ENCODE data around the gene GPR15.

The GPR15 gene

DNA sequence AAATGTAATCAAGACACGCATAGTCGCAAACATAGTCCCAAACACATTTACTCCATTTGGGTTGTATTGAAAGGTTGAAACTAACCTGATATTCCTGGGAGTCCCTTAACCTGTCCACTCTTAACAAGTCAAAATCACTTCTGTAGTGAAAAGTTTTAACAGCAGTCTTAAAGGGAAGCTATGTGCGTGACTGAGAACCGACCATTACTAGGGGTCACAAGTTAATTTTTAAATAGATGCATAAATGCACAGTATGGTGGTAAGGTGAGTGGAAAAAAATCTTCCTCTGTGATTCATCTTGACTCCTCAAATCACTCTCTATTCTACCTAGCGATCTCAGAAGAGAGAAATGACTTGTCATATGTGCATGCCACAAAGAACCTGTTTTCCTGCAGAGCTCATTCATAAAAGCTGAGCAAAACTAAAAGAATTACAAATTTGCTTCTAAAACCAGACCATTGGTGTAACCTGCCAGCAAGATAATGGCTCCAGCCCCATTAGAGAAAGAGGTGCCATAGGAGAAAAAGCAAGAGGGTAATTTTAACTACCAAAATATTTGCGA lies 4.8 kb downstream of the GPR15 start:
- no peak overlapping the region for H3K27ac ChIP-seq (ENCODE audit: low read length)
- H3K4me3 ChIP-seq (ENCODE audit: low read length): no peak overlapping the region

DNA sequence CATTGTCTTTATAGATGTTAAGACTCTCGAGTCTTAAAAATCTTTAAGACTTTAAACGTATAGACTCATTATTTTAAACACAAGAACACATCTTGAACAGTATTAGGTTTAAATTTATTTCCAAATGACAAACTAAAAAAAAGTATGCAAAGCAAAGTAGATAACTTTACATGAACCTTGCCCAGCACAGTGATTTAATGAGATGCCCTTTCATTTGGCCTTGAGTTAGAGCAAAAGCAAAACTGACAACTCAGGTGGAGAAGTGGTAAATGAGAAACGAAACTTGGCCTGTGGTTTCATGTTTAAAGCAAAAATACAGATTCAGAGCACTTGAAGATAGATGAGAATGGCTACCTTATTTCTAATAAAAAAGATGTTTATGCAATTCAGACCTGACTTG lies 8.6 kb downstream of the GPR15 start:
- no peaks in the 10 kb centered on the region for H3K9me2 ChIP-seq (replicated peaks; ENCODE audit: insufficient read depth, low read length)
- no peaks in the 10 kb centered on the region for H3K36me3 ChIP-seq (replicated peaks; ENCODE audit: insufficient read depth, low read length)
- H3K9me3 ChIP-seq (replicated peaks; ENCODE audit: insufficient read depth, low read length): no peaks in the 10 kb centered on the region
- no peaks in the 10 kb centered on the region for H3K27me3 ChIP-seq (replicated peaks; ENCODE audit: insufficient read depth, low read length)
- peaks cover 16% of the 10 kb centered on the region for H3K4me1 ChIP-seq (ENCODE audit: low read length)
- TF ChIP-seq EZH2phosphoT487 (IDR thresholded peaks at IDR 0.05; ENCODE audit: low read length) (no peak), EZH2 (optimal IDR thresholded peaks at IDR 0.05; ENCODE audit: low read depth, low read length) (no peak)
- TF ChIP-seq, protein P1, sequence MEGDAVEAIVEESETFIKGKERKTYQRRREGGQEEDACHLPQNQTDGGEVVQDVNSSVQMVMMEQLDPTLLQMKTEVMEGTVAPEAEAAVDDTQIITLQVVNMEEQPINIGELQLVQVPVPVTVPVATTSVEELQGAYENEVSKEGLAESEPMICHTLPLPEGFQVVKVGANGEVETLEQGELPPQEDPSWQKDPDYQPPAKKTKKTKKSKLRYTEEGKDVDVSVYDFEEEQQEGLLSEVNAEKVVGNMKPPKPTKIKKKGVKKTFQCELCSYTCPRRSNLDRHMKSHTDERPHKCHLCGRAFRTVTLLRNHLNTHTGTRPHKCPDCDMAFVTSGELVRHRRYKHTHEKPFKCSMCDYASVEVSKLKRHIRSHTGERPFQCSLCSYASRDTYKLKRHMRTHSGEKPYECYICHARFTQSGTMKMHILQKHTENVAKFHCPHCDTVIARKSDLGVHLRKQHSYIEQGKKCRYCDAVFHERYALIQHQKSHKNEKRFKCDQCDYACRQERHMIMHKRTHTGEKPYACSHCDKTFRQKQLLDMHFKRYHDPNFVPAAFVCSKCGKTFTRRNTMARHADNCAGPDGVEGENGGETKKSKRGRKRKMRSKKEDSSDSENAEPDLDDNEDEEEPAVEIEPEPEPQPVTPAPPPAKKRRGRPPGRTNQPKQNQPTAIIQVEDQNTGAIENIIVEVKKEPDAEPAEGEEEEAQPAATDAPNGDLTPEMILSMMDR (IDR thresholded peaks at IDR 0.05; ENCODE audit: low read length): no peak
- peak overlapping the region; percentile 7; the same call in 1 of the 2 replicates for H2AFZ ChIP-seq (ENCODE audit: low read length)
- no peaks in the 10 kb centered on the region for H4K20me1 ChIP-seq (ENCODE audit: insufficient read depth, low read length)
- H3K4me3 ChIP-seq (ENCODE audit: low read length): no peak overlapping the region
- H3K27ac ChIP-seq (ENCODE audit: low read length): peak overlapping the region; percentile 55; the same call in 1 of the 2 replicates
- DNase-seq: peak; percentile 91
- H3K9ac ChIP-seq (ENCODE audit: low read length): no peak overlapping the region
- peak overlapping the region; percentile 54 for H3K4me2 ChIP-seq (ENCODE audit: low read depth, low read length)
- H3F3A ChIP-seq (ENCODE audit: insufficient read depth, low read length): peaks cover 10% of the 10 kb centered on the region; the same call in 1 of the 2 replicates
- H3K79me2 ChIP-seq (ENCODE audit: low read length): no peaks in the 10 kb centered on the region

More for the DNA sequence above, 4.8 kb downstream of the GPR15 start:
- H3F3A ChIP-seq (ENCODE audit: insufficient read depth, low read length): peaks cover 10% of the 10 kb centered on the region; the same call in 1 of the 2 replicates
- H2AFZ ChIP-seq (ENCODE audit: low read length): no peak overlapping the region
- no peaks in the 10 kb centered on the region for H3K36me3 ChIP-seq (replicated peaks; ENCODE audit: insufficient read depth, low read length)
- H3K79me2 ChIP-seq (ENCODE audit: low read length): no peaks in the 10 kb centered on the region
- TF ChIP-seq EZH2phosphoT487 (IDR thresholded peaks at IDR 0.05; ENCODE audit: low read length) (no peak), EZH2 (optimal IDR thresholded peaks at IDR 0.05; ENCODE audit: low read depth, low read length) (no peak)
- TF ChIP-seq, protein P1 (IDR thresholded peaks at IDR 0.05; ENCODE audit: low read length): no peak
- H3K9me2 ChIP-seq (replicated peaks; ENCODE audit: insufficient read depth, low read length): no peaks in the 10 kb centered on the region
- no peaks in the 10 kb centered on the region for H3K9me3 ChIP-seq (replicated peaks; ENCODE audit: insufficient read depth, low read length)
- H4K20me1 ChIP-seq (ENCODE audit: insufficient read depth, low read length): no peaks in the 10 kb centered on the region
- no peak overlapping the region for H3K4me2 ChIP-seq (ENCODE audit: low read depth, low read length)
- H3K9ac ChIP-seq (ENCODE audit: low read length): no peak overlapping the region
- no peaks in the 10 kb centered on the region for H3K27me3 ChIP-seq (replicated peaks; ENCODE audit: insufficient read depth, low read length)
- no peak for DNase-seq
- peaks cover 16% of the 10 kb centered on the region for H3K4me1 ChIP-seq (ENCODE audit: low read length)

- Histone ChIP-seq H2AFZ (ENCODE audit: low read length) (no peak overlapping the region), H3K27me3 (replicated peaks; ENCODE audit: insufficient read depth, low read length) (no peaks in the 10 kb centered on the region), H3K79me2 (ENCODE audit: low read length) (no peaks in the 10 kb centered on the region), H3K36me3 (replicated peaks; ENCODE audit: insufficient read depth, low read length) (no peaks in the 10 kb centered on the region), H3K27ac (ENCODE audit: low read length) (no peak overlapping the region), H3F3A (ENCODE audit: insufficient read depth, low read length) (peaks cover 17% of the 10 kb centered on the region), H3K4me2 (ENCODE audit: low read depth, low read length) (no peak overlapping the region), H3K4me1 (ENCODE audit: low read length) (peaks cover 21% of the 10 kb centered on the region), H3K4me3 (ENCODE audit: low read length) (no peak overlapping the region), H3K9me3 (replicated peaks; ENCODE audit: insufficient read depth, low read length) (no peaks in the 10 kb centered on the region), H3K9ac (ENCODE audit: low read length) (no peak overlapping the region), H4K20me1 (ENCODE audit: insufficient read depth, low read length) (no peaks in the 10 kb centered on the region), H3K9me2 (replicated peaks; ENCODE audit: insufficient read depth, low read length) (no peaks in the 10 kb centered on the region)
- TF ChIP-seq EZH2phosphoT487 (IDR thresholded peaks at IDR 0.05; ENCODE audit: low read length) (no peak), EZH2 (optimal IDR thresholded peaks at IDR 0.05; ENCODE audit: low read depth, low read length) (no peak)
- TF ChIP-seq, protein P1 (IDR thresholded peaks at IDR 0.05; ENCODE audit: low read length): no peak
- DNase-seq: no peak
These were observed 9.9 kb downstream of the GPR15 start for GRCh38 chr3:98541695-98542094.

Data from MM.1S (cell line).